GM21423 (cell line): ENCODE results near the gene GALNT10.

Source experiments
- ATAC-seq: cut with Tn5 transposase; IDR thresholded peaks from one replicate; pipeline ENCODE4 v1.9.1; 2021; ENCODE audit warnings: mild to moderate bottlenecking, moderate library complexity; ENCODE audit not compliant: unreplicated experiment

GALNT10 gene

GRCh38 chr5:154428208-154428607 lies 237.7 kb downstream of the GALNT10 start:
- ATAC-seq, result no peak

- ATAC-seq, result no peak
These were observed 238.8 kb downstream of the GALNT10 start for GRCh38 chr5:154429341-154429740.

GRCh38 chr5:154430466-154430865 lies 239.9 kb downstream of the GALNT10 start:
- no peak for ATAC-seq

- ATAC-seq, result no peak
These were observed 240.6 kb downstream of the GALNT10 start for GRCh38 chr5:154430961-154431630.

GRCh38 chr5:154435226-154435625 lies 244.7 kb downstream of the GALNT10 start:
- no peak for ATAC-seq

GRCh38 chr5:154437281-154437965 lies 246.9 kb downstream of the GALNT10 start:
- no peak for ATAC-seq

- ATAC-seq, result no peak
These were observed 250.0 kb downstream of the GALNT10 start for GRCh38 chr5:154440540-154440939.

- ATAC-seq, result no peak
These were observed 252.3 kb downstream of the GALNT10 start for GRCh38 chr5:154442801-154443200.

GRCh38 chr5:154444556-154445421 lies 254.3 kb downstream of the GALNT10 start:
- no peak for ATAC-seq

- ATAC-seq, result peak; percentile 93
These were observed 255.1 kb downstream of the GALNT10 start, which contains the start of gene SAP30L for GRCh38 chr5:154445422-154446194. TSS of gene SAP30L (plus strand) at chr5:154445997. CDS start at chr5:154446605, 608 bp downstream.

- peak; percentile 21 for ATAC-seq
These were observed 255.9 kb downstream of the GALNT10 start for GRCh38 chr5:154446195-154447088.

- no peak for ATAC-seq
These were observed 256.7 kb downstream of the GALNT10 start for GRCh38 chr5:154447089-154447725.

- no peak for ATAC-seq
These were observed 259.3 kb downstream of the GALNT10 start for GRCh38 chr5:154449786-154450185.

- no peak for ATAC-seq
These were observed 261.4 kb downstream of the GALNT10 start for GRCh38 chr5:154451957-154452356.

- ATAC-seq, result no peak
These were observed 265.1 kb downstream of the GALNT10 start for GRCh38 chr5:154455585-154455984.

GRCh38 chr5:154456540-154456939 lies 266.0 kb downstream of the GALNT10 start:
- ATAC-seq, result no peak

GRCh38 chr5:154459015-154459414 lies 268.5 kb downstream of the GALNT10 start:
- ATAC-seq, result no peak

- no peak for ATAC-seq
These were observed 269.6 kb downstream of the GALNT10 start for GRCh38 chr5:154460172-154460571.

- ATAC-seq, result no peak
These were observed 271.0 kb downstream of the GALNT10 start for GRCh38 chr5:154461531-154461930.
